ENCODE measurements around the gene ABHD14A. TPM values are rescaled to one million over a fixed set of nuclear protein-coding genes. Genes with fewer than 3 reads are reported as not detected.

ABHD14A gene
- total RNA-seq, 1 donor from 2014 or later = 12.2 TPM

- Mint-ChIP-seq H3K36me3 (ENCODE audit: unreplicated experiment) (peaks cover 4% of the 10 kb centered on the region), H3K9me3 (ENCODE audit: unreplicated experiment) (no peaks in the 10 kb centered on the region), H3K4me1 (ENCODE audit: unreplicated experiment) (peaks cover 17% of the 10 kb centered on the region), H3K27me3 (ENCODE audit: unreplicated experiment) (peaks cover 8% of the 10 kb centered on the region), H3K4me3 (ENCODE audit: unreplicated experiment) (no peak overlapping the region), H3K27ac (ENCODE audit: unreplicated experiment) (no peak overlapping the region)
- TF ChIP-seq CTCF (IDR thresholded peaks at IDR 0.05) = no peak
- peak; percentile 65 for DNase-seq (ENCODE audit: extremely low spot score, unreplicated experiment)
Observed at GRCh38 chr3:51999846-52000245, 25.0 kb downstream of the ABHD14A start.

GRCh38 chr3:52001443-52001974 is 26.6 kb downstream of the ABHD14A start:
- H3K4me1 Mint-ChIP-seq (ENCODE audit: unreplicated experiment) = peaks cover 22% of the 10 kb centered on the region

GRCh38 chr3:52002748-52003147 is 27.9 kb downstream of the ABHD14A start:
- TF ChIP-seq CTCF (IDR thresholded peaks at IDR 0.05) = no peak
- peaks cover 5% of the 10 kb centered on the region for H3K27me3 Mint-ChIP-seq (ENCODE audit: unreplicated experiment)
- no peak overlapping the region for H3K4me3 Mint-ChIP-seq (ENCODE audit: unreplicated experiment)
- no peaks in the 10 kb centered on the region for H3K36me3 Mint-ChIP-seq (ENCODE audit: unreplicated experiment)
- DNase-seq (ENCODE audit: extremely low spot score, unreplicated experiment) = no peak
- H3K4me1 Mint-ChIP-seq (ENCODE audit: unreplicated experiment) = peaks cover 22% of the 10 kb centered on the region
- H3K27ac Mint-ChIP-seq (ENCODE audit: unreplicated experiment) = no peak overlapping the region
- no peaks in the 10 kb centered on the region for H3K9me3 Mint-ChIP-seq (ENCODE audit: unreplicated experiment)

More at GRCh38 chr3:52001443-52001974, 26.6 kb downstream of the ABHD14A start:
- Mint-ChIP-seq H3K4me3 (ENCODE audit: unreplicated experiment) (no peak overlapping the region), H3K27me3 (ENCODE audit: unreplicated experiment) (peaks cover 8% of the 10 kb centered on the region), H3K36me3 (ENCODE audit: unreplicated experiment) (no peaks in the 10 kb centered on the region), H3K9me3 (ENCODE audit: unreplicated experiment) (no peaks in the 10 kb centered on the region), H3K27ac (ENCODE audit: unreplicated experiment) (no peak overlapping the region)
- DNase-seq (ENCODE audit: extremely low spot score, unreplicated experiment) = peak; percentile 90
- peak; percentile 97 for TF ChIP-seq CTCF (IDR thresholded peaks at IDR 0.05)

- Mint-ChIP-seq H3K27me3 (ENCODE audit: unreplicated experiment) (no peaks in the 10 kb centered on the region), H3K9me3 (ENCODE audit: unreplicated experiment) (no peaks in the 10 kb centered on the region)
- DNase-seq (ENCODE audit: extremely low spot score, unreplicated experiment) = no peak
Observed at GRCh38 chr3:52004163-52004787, 29.4 kb downstream of the ABHD14A start.

More at GRCh38 chr3:52004163-52004787, 29.4 kb downstream of the ABHD14A start:
- H3K27ac Mint-ChIP-seq (ENCODE audit: unreplicated experiment) = no peak overlapping the region
- TF ChIP-seq CTCF (IDR thresholded peaks at IDR 0.05) = peak; percentile 78
- H3K4me1 Mint-ChIP-seq (ENCODE audit: unreplicated experiment) = peaks cover 22% of the 10 kb centered on the region
- H3K36me3 Mint-ChIP-seq (ENCODE audit: unreplicated experiment) = no peaks in the 10 kb centered on the region
- H3K4me3 Mint-ChIP-seq (ENCODE audit: unreplicated experiment) = no peak overlapping the region

Measured in osteocyte (in vitro differentiated cells).